C4-2B (cell line): ENCODE data around the gene TLCD1.
A peak's percentile ranks its signal among the peaks of the same experiment; 100 is the strongest.

Source experiments
- CTCF ChIP-seq: fragments of 450-650 bp; conservative IDR thresholded peaks from 2 replicates; pipeline ENCODE4 v1.5.1; 2017; ENCODE audit warnings: mild to moderate bottlenecking
- ZFX ChIP-seq: fragments of 450-650 bp; IDR thresholded peaks from 2 replicates; pipeline ENCODE4 v1.6.1; 2017

- TF ChIP-seq CTCF (peak; percentile 65), ZFX (no peak)
Measured at GRCh38 chr17:28675980-28676379, 50.1 kb downstream of the TLCD1 start.
